ENCODE results near the gene FANCB.

FANCB gene

DNA sequence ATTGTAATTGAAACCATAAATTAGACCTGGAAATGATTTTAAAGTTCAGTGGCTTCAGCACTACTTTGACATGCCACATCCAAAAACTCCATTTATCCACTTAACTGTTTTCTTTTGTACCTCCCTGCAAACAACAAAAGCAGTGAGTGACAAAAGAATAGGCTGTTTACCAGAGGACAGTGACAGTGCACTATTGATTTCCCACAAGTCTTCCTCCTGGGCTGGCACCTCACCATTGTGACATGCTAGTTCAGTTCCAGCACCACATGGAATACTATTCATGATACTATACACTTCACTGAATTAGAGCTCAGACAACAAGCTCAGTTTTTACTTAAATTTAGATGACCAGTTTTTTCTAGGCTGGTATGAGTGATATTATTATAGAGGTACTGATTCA lies 29.7 kb upstream of the FANCB start (continued):
- TF ChIP-seq ELK4 (IDR thresholded peaks at IDR 0.05; ENCODE audit: borderline replicate concordance, low read depth, low read length), result no peak
- TF ChIP-seq, protein P1, sequence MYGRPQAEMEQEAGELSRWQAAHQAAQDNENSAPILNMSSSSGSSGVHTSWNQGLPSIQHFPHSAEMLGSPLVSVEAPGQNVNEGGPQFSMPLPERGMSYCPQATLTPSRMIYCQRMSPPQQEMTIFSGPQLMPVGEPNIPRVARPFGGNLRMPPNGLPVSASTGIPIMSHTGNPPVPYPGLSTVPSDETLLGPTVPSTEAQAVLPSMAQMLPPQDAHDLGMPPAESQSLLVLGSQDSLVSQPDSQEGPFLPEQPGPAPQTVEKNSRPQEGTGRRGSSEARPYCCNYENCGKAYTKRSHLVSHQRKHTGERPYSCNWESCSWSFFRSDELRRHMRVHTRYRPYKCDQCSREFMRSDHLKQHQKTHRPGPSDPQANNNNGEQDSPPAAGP (tag by site-specific recombination; IDR thresholded peaks at IDR 0.05), result no peak
- TF ChIP-seq ZNF335 (tag by site-specific recombination; conservative IDR thresholded peaks at IDR 0.05), result no peak
- TF ChIP-seq, protein P2, sequence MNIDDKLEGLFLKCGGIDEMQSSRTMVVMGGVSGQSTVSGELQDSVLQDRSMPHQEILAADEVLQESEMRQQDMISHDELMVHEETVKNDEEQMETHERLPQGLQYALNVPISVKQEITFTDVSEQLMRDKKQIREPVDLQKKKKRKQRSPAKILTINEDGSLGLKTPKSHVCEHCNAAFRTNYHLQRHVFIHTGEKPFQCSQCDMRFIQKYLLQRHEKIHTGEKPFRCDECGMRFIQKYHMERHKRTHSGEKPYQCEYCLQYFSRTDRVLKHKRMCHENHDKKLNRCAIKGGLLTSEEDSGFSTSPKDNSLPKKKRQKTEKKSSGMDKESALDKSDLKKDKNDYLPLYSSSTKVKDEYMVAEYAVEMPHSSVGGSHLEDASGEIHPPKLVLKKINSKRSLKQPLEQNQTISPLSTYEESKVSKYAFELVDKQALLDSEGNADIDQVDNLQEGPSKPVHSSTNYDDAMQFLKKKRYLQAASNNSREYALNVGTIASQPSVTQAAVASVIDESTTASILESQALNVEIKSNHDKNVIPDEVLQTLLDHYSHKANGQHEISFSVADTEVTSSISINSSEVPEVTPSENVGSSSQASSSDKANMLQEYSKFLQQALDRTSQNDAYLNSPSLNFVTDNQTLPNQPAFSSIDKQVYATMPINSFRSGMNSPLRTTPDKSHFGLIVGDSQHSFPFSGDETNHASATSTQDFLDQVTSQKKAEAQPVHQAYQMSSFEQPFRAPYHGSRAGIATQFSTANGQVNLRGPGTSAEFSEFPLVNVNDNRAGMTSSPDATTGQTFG (tag by site-specific recombination; IDR thresholded peaks at IDR 0.05; ENCODE audit: borderline replicate concordance), result no peak
- TF ChIP-seq SETDB1 (IDR thresholded peaks at IDR 0.05; ENCODE audit: insufficient read length, low read length), result no peak
- TF ChIP-seq ZNF23 (tag by site-specific recombination; IDR thresholded peaks at IDR 0.05; ENCODE audit: borderline replicate concordance), result no peak

DNA sequence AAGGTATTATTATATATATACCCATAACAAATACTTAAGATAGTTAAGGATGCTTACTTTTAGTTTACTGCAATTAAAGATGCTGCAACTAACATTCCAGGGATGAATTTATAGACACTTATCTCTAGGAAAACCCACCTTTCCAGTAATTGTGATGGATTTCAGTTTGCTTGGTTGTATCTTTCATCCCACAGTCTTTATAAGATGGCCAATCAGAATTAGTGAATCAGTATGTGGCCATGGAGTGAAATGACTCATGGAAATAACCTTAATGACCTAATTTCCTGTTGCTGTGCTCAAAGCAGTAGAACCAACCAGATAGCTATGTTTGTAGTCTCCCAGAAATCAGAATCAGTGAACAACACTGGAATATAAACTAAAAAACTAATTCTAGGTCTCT lies 26.7 kb upstream of the FANCB start:
- POLR2A ChIA-PET, result no interaction called here
- TF ChIP-seq BCL11B (tag by site-specific recombination; IDR thresholded peaks at IDR 0.05; ENCODE audit: low read depth) (no peak), ZNF76 (tag by site-specific recombination; IDR thresholded peaks at IDR 0.05; ENCODE audit: borderline replicate concordance, low read depth) (no peak), ZNF629 (tag by site-specific recombination; IDR thresholded peaks at IDR 0.05) (0 out of 2 replicates have a peak, but pooled peaks have one; percentile 19)
- TF ChIP-seq, protein P3, sequence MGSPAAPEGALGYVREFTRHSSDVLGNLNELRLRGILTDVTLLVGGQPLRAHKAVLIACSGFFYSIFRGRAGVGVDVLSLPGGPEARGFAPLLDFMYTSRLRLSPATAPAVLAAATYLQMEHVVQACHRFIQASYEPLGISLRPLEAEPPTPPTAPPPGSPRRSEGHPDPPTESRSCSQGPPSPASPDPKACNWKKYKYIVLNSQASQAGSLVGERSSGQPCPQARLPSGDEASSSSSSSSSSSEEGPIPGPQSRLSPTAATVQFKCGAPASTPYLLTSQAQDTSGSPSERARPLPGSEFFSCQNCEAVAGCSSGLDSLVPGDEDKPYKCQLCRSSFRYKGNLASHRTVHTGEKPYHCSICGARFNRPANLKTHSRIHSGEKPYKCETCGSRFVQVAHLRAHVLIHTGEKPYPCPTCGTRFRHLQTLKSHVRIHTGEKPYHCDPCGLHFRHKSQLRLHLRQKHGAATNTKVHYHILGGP (tag by site-specific recombination; IDR thresholded peaks at IDR 0.05), result 0 out of 2 replicates have a peak, but pooled peaks have one; percentile 62
- CTCF ChIA-PET, result no interaction called here

DNA sequence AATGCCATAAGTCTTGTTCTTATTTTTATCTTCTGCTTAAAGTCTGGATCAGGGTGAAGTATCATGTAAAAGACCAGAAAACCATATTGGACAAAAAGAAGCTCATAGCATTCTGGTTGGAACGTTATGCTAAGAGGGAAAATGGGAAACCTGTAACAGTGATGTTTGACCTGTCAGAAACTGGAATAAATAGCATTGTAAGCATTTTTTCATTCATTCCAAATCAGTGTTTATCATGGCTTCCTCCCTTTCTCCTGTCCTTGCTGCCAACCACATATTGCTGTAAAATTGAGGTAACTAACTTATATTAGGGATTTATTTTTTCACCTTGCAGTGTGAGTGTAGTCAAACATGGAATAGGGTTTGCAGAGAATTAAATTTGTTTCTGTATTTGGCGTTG lies 24.2 kb upstream of the FANCB start:
- ChIA-PET CTCF (interaction anchor here (0.5 to 1.4 kb wide), 2 partner anchors 17 to 210 kb away, joined by 3 to 4 read pairs; no protein-coding TSS in a partner anchor), POLR2A (no interaction called here)
- Histone ChIP-seq H3K36me3 (ENCODE audit: control insufficient read depth in 2 of 2, insufficient read depth in 1 of 2, low read length in 2 of 2) (peaks cover 0 to 4% of the 10 kb centered on the region in 2 experiments; a peak in 2 of 3 replicates), H3K27ac (ENCODE audit: extremely low read depth, low read depth, low read length) (no peak overlapping the region), H3K4me3 (ENCODE audit: low read depth, low read length) (no peak overlapping the region), H3K9me3 (ENCODE audit: control insufficient read depth, insufficient read depth, low read depth, low read length) (no peaks in the 10 kb centered on the region), H3K4me1 (ENCODE audit: control insufficient read depth, insufficient read depth, low read length) (no peaks in the 10 kb centered on the region)
- TF ChIP-seq SALL2 (tag by site-specific recombination; IDR thresholded peaks at IDR 0.05; ENCODE audit: borderline replicate concordance), result no peak
- TF ChIP-seq ZNF48 (tag by site-specific recombination; IDR thresholded peaks at IDR 0.05), result no peak
- TF ChIP-seq, protein P4, sequence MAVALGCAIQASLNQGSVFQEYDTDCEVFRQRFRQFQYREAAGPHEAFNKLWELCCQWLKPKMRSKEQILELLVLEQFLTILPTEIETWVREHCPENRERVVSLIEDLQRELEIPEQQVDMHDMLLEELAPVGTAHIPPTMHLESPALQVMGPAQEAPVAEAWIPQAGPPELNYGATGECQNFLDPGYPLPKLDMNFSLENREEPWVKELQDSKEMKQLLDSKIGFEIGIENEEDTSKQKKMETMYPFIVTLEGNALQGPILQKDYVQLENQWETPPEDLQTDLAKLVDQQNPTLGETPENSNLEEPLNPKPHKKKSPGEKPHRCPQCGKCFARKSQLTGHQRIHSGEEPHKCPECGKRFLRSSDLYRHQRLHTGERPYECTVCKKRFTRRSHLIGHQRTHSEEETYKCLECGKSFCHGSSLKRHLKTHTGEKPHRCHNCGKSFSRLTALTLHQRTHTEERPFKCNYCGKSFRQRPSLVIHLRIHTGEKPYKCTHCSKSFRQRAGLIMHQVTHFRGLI (tag by site-specific recombination; IDR thresholded peaks at IDR 0.05), result no peak
- no peak for TF ChIP-seq ZNF221 (tag by site-specific recombination; IDR thresholded peaks at IDR 0.05; ENCODE audit: borderline replicate concordance)
- TF ChIP-seq, protein P5, sequence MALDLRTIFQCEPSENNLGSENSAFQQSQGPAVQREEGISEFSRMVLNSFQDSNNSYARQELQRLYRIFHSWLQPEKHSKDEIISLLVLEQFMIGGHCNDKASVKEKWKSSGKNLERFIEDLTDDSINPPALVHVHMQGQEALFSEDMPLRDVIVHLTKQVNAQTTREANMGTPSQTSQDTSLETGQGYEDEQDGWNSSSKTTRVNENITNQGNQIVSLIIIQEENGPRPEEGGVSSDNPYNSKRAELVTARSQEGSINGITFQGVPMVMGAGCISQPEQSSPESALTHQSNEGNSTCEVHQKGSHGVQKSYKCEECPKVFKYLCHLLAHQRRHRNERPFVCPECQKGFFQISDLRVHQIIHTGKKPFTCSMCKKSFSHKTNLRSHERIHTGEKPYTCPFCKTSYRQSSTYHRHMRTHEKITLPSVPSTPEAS (tag by site-specific recombination; IDR thresholded peaks at IDR 0.05), result no peak

More for the DNA sequence above, 26.7 kb upstream of the FANCB start:
- no peak overlapping the region for H3K27ac ChIP-seq (ENCODE audit: extremely low read depth, low read depth, low read length)
- H3K36me3 ChIP-seq (ENCODE audit: control insufficient read depth in 2 of 2, insufficient read depth in 1 of 2, low read length in 2 of 2), result peaks cover 0 to 14% of the 10 kb centered on the region in 2 experiments; a peak in 2 of 3 replicates
- H3K4me1 ChIP-seq (ENCODE audit: control insufficient read depth, insufficient read depth, low read length), result no peaks in the 10 kb centered on the region
- no peak overlapping the region for H3K4me3 ChIP-seq (ENCODE audit: low read depth, low read length)
- H3K9me3 ChIP-seq (ENCODE audit: control insufficient read depth, insufficient read depth, low read depth, low read length), result no peaks in the 10 kb centered on the region; the same call in 1 of the 2 replicates
